HepG2 (cell line): ENCODE data around the gene NPW. TPM values are rescaled to one million over a fixed set of nuclear protein-coding genes. Genes with fewer than 3 reads are reported as not detected.
A peak's percentile ranks its signal among the peaks of the same experiment; 100 is the strongest.
"Not testable (repeated sequence)": the region's sequence is repeated elsewhere in the genome, so short reads cannot be mapped to it uniquely, and the experiment has no call there.

Experiments used
- BRD4 ChIP-seq: sonication (generic); formaldehyde crosslinking; IDR thresholded peaks from 2 replicates; pipeline ENCODE4 v1.4.0; 2020; ENCODE audit warnings: missing genetic modification reagents
- ETV6 ChIP-seq: sonication (generic); formaldehyde crosslinking; conservative IDR thresholded peaks from 2 replicates; pipeline ENCODE4 v1.4.0; 2020; ENCODE audit warnings: missing genetic modification reagents
- HNF4A ChIP-seq: sonication (generic); formaldehyde crosslinking; IDR thresholded peaks from 2 replicates; pipeline ENCODE4 v1.4.0; 2020; ENCODE audit warnings: missing genetic modification reagents
- LCORL ChIP-seq, 2 experiments: fragments of 450-650 bp in 1 of 2; sonication (generic) in 1 of 2; formaldehyde crosslinking in 1 of 2; IDR thresholded peaks; 2 replicates each; pipeline versions ENCODE4 v1.5.0 to v1.6.1; 2017 to 2020; ENCODE audit warnings: antibody characterized with exemption in 1 of 2, missing genetic modification reagents in 1 of 2
- NCOA1 ChIP-seq: sonication (generic); formaldehyde crosslinking; IDR thresholded peaks from 2 replicates; pipeline ENCODE4 v1.9.0; 2021; ENCODE audit warnings: missing genetic modification reagents
- PCBP1 ChIP-seq: fragments of 200-400 bp; formaldehyde crosslinking; IDR thresholded peaks from 2 replicates; pipeline ENCODE4 v1.6.1; 2017; ENCODE audit warnings: mild to moderate bottlenecking, low read depth, low read length, borderline replicate concordance
- RBFOX2 ChIP-seq: fragments of 200-400 bp; formaldehyde crosslinking; IDR thresholded peaks from 2 replicates; pipeline ENCODE4 v1.6.1; 2017; ENCODE audit warnings: low read depth, mild to moderate bottlenecking, low read length
- SAP130 ChIP-seq: IDR thresholded peaks from 2 replicates; pipeline ENCODE4 v1.6.1; 2016; ENCODE audit warnings: low read depth
- TFDP1 ChIP-seq: IDR thresholded peaks from 2 replicates; pipeline ENCODE4 v1.6.1; 2016; ENCODE audit warnings: missing compliant biosample characterization, missing genetic modification reagents, borderline replicate concordance
- UBTF ChIP-seq: sonication (generic); formaldehyde crosslinking; IDR thresholded peaks from 2 replicates; pipeline ENCODE4 v1.4.0; 2020; ENCODE audit warnings: mild to moderate bottlenecking, missing genetic modification reagents
- XRCC5 ChIP-seq: fragments of 200-400 bp; formaldehyde crosslinking; optimal IDR thresholded peaks from 2 replicates; pipeline ENCODE3; 2017; ENCODE audit warnings: mild to moderate bottlenecking, low read length
- ZBTB7B ChIP-seq: sonication (generic); formaldehyde crosslinking; IDR thresholded peaks from 2 replicates; pipeline ENCODE4 v1.4.0; 2020; ENCODE audit warnings: missing genetic modification reagents
- ZFX ChIP-seq: sonication (generic); formaldehyde crosslinking; IDR thresholded peaks from 2 replicates; pipeline ENCODE4 v1.4.0; 2020; ENCODE audit warnings: mild to moderate bottlenecking, low read depth, missing genetic modification reagents, moderate library complexity
- ZNF263 ChIP-seq: sonication (generic); formaldehyde crosslinking; IDR thresholded peaks from 2 replicates; pipeline ENCODE4 v1.4.0; 2020; ENCODE audit warnings: missing genetic modification reagents
- ZNF430 ChIP-seq: sonication (generic); formaldehyde crosslinking; IDR thresholded peaks from 2 replicates; pipeline ENCODE4 v1.9.0; 2021; ENCODE audit warnings: mild to moderate bottlenecking, missing genetic modification reagents
- ZNF572 ChIP-seq: sonication (generic); formaldehyde crosslinking; IDR thresholded peaks from 2 replicates; pipeline ENCODE4 v1.5.1; 2020; ENCODE audit warnings: mild to moderate bottlenecking, missing genetic modification reagents
- ZNF672 ChIP-seq: sonication (generic); formaldehyde crosslinking; IDR thresholded peaks from 2 replicates; pipeline ENCODE4 v1.8.1; 2022; ENCODE audit warnings: missing genetic modification reagents
- polyA plus RNA-seq, 8 experiments: library from polyadenylated mRNA; depleted of rRNA in 3 of 8; stranded (reverse) in 7 of 8; unstranded in 1 of 8; fragments of >200 nt; fragmentation: Illumina TruSeq in 4 of 8; extraction: Trizol in 4 of 8; gene quantifications; 2 replicates each; pipeline versions ENCODE4 v1.2.1 to v1.2.3, GENCODE V29; 2011 to 2016; ENCODE audit warnings: low read depth in 4 of 8, missing spikeins in 1 of 8, mixed read lengths in 1 of 8; ENCODE audit not compliant: insufficient read depth in 1 of 8
- total RNA-seq, 5 experiments: library from RNA; depleted of rRNA; stranded (reverse); fragments of >200 nt; fragmentation: Illumina TruSeq; extraction: Trizol; gene quantifications; 2 replicates each; pipeline ENCODE4 v1.2.3, GENCODE V29; 2016; ENCODE audit warnings: low read depth in 1 of 5

NPW gene
- total and polyA plus RNA-seq, 2 of the 13 experiments (the other 11 are each of a cell fraction or from before 2014, with no cell fraction given), result 0.24 to 0.97 TPM

GRCh38 chr16:2033909-2034695 is 14.5 kb downstream of the NPW start (continued):
- TF ChIP-seq LCORL (IDR thresholded peaks at IDR 0.05), result not testable (repeated sequence)
- TF ChIP-seq LCORL (CRISPR knock-in tag; IDR thresholded peaks at IDR 0.05) (peak; percentile 52; the same call in 1 of the 2 replicates), TFDP1 (CRISPR knock-in tag) (0 out of 2 replicates have a peak, but pooled peaks have one; percentile 2), UBTF (CRISPR knock-in tag) (peak; percentile 57), ETV6 (0 out of 2 replicates have a peak, but pooled peaks have one; percentile 14), ZBTB7B (CRISPR knock-in tag) (0 out of 2 replicates have a peak, but pooled peaks have one; percentile 21), ZFX (CRISPR knock-in tag) (peak; percentile 43), XRCC5 (peak; percentile 57), PCBP1 (peak; percentile 71; the same call in 1 of the 2 replicates), BRD4 (CRISPR knock-in tag) (0 out of 2 replicates have a peak, but pooled peaks have one; percentile 35), NCOA1 (0 out of 2 replicates have a peak, but pooled peaks have one; percentile 25), ZNF430 (CRISPR knock-in tag) (0 out of 2 replicates have a peak, but pooled peaks have one; percentile 51), RBFOX2 (peak; percentile 81), SAP130 (CRISPR knock-in tag) (peak; percentile 17; the same call in 1 of the 2 replicates), ZNF572 (0 out of 2 replicates have a peak, but pooled peaks have one; percentile 1), ZNF263 (peak; percentile 80; the same call in 1 of the 2 replicates), HNF4A (CRISPR knock-in tag) (0 out of 2 replicates have a peak, but pooled peaks have one; percentile 1), ZNF672 (CRISPR knock-in tag) (peak; percentile 99)
